Heart right ventricle (tissue), 16 donors: ENCODE measurements around the gene GRXCR1. TPM values are rescaled to one million over a fixed set of nuclear protein-coding genes. Genes with fewer than 3 reads are reported as not detected.

Source experiments
- ATAC-seq, 8 donors: fragments of 200-7000 bp; cut with Tn5 transposase; one replicate each; pipeline ENCODE4 v1.9.1; 2020; ENCODE audit warnings: mild to moderate bottlenecking in 8 of 8, moderate library complexity in 8 of 8, moderate number of reproducible peaks in 1 of 8
- DNase-seq, 2 donors: peaks; one replicate each; pipeline ENCODE4 v3.0.0-alpha.2; 2020
- H3K27ac ChIP-seq, 10 donors: fragments of 200-600 bp; sonication (generic) in 2 of 10; one replicate each; pipeline versions ENCODE4 v1.5.0 to v1.8.0; 2020 to 2022; ENCODE audit warnings: mild to moderate bottlenecking in 3 of 10
- H3K27me3 ChIP-seq, 7 donors: fragments of 200-600 bp; one replicate each; pipeline ENCODE4 v1.8.0; 2021 to 2022; ENCODE audit warnings: mild to moderate bottlenecking in 2 of 7
- H3K36me3 ChIP-seq, 9 donors: fragments of 200-600 bp; sonication (generic) in 1 of 9; one replicate each; pipeline versions ENCODE4 v1.5.0 to v1.8.0; 2020 to 2022; ENCODE audit warnings: mild to moderate bottlenecking in 2 of 9
- H3K4me1 ChIP-seq, 9 donors: fragments of 200-600 bp; sonication (generic) in 1 of 9; one replicate each; pipeline versions ENCODE4 v1.5.0 to v1.8.0; 2020 to 2022; ENCODE audit warnings: mild to moderate bottlenecking in 4 of 9
- H3K4me3 ChIP-seq, 10 donors: fragments of 200-600 bp; sonication (generic) in 2 of 10; one replicate each; pipeline versions ENCODE4 v1.5.0 to v1.8.0; 2020 to 2022; ENCODE audit warnings: mild to moderate bottlenecking in 7 of 10, moderate library complexity in 2 of 10
- H3K9me3 ChIP-seq, 11 donors: fragments of 200-600 bp in 10 of 11; sonication (generic) in 2 of 11; one replicate each; pipeline versions ENCODE4 v1.5.0 to v1.8.0; 2013 to 2022; ENCODE audit warnings: mild to moderate bottlenecking in 2 of 11, control low read depth in 1 of 11, moderate library complexity in 1 of 11
- WGBS, 2 donors: extraction: QIAGEN DNeasy Blood & Tissue Kit; methylation state at CpG; one replicate each; pipeline ENCODE4 v1.1.7; 2013; ENCODE audit warnings: inconsistent platforms in 1 of 2; 5-methylcytosine and 5-hydroxymethylcytosine counted together
- intact Hi-C, 10 donors: fragments of 100-400 bp; cut with DNase I; formaldehyde crosslinking; loops; one replicate each; pipeline versions ENCODE4 v1.11.1 to v1.14.2; 2022
- polyA plus RNA-seq, 2 donors: library from polyadenylated mRNA; stranded (reverse); fragments of 200-250 nt; gene quantifications; one replicate each; pipeline ENCODE4 v1.2.3, GENCODE V29; 2013
- total RNA-seq, 10 donors: library from RNA; stranded (reverse); fragmentation: NEBNext Ultra II Directional in 3 of 10; extraction: Animal tissue kit (Norgen Biotek cat#: 25700) in 3 of 10; gene quantifications; one replicate each; pipeline versions ENCODE4 v1.2.1 to v1.2.4, GENCODE V29; 2021 to 2023
- TF ChIP-seq, protein P1 (sequence below), 9 donors: fragments of 200-600 bp; sonication (generic) in 2 of 9; IDR thresholded peaks; one replicate each; pipeline versions ENCODE4 v1.5.0 to v1.8.0; 2021 to 2022; ENCODE audit warnings: antibody characterized with exemption in 9 of 9, mild to moderate bottlenecking in 5 of 9, moderate library complexity in 1 of 9
- donor health status: Arrhythmogenic right ventricular cardiomyopathy.
- donor health status: ischemic (EF 13 %, LVEDD 7.1; RV severe dilation, severe dysfunction).
- donor health status: healthy with polysubstance abuse.
- donor health status: DM: no; HTN: yes; CAD: no.
- donor health status: DM: no; HTN: no; CAD: no.
- donor health status: ischemic (EF 25% LVEDD 6.9; RV normal size, moderate dysfunction).
- donor health status: ischemic (EF 25% LVEDD 5.7; RV mildly dilated, moderate dysfunction).
- donor health status: healthy.
- donor health status: DM: yes; HTN: yes; CAD: no.
- donor health status: Ischemic cardiomyopathy.
- donor health status: ischemic (EF 35%, LVEDD 5.7; RV mildly dilated, moderate dysfunction).
- donor health status: nonischemic (EF 11% LVEDD 7.7; RV severe dilation, severe dysfunction).
- donor health status: DM: yes; HTN: yes; CAD: no.
- donor health status: PGD.
- donor health status: ischemic (EF 29% LVEDD 5.4; RV normal size, mild dysfunction).
- donor health status: nonischemic (EF 23%, LVEDD 6.1; RV moderate dilation, normal function).

The GRXCR1 gene
- total and polyA plus RNA-seq, 12 donors, result not detected

DNA sequence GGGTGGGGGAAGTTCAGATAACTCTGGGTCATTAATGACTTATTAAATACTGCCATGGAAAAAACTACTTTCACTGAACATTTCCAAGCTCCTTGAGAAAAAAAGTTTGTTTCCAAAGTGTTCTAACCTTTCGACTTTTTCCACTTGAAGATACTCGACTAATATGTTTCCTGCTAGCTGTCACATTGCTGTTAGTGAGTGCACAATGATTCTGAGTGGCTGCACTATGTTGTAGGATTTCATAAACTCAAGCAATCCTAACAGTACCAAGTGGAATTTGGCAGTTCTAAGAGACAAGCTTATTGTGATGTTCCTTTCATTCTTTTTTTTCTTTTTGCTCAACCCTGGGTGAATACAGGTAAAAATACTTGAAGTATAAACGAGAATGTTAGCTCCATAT lies 33.4 kb downstream of the GRXCR1 start:
- 52 to 54% methylated on average over 3 of the region's 3 CpGs for WGBS, 2 donors
- H3K27me3 ChIP-seq, result no peaks in the 10 kb centered on the region
- no peak overlapping the region for H3K27ac ChIP-seq
- H3K9me3 ChIP-seq, result no peaks in the 10 kb centered on the region
- no peaks in the 10 kb centered on the region for H3K4me1 ChIP-seq
- no peak overlapping the region for H3K4me3 ChIP-seq
- DNase-seq (no peak), ATAC-seq (no peak)
- no peaks in the 10 kb centered on the region for H3K36me3 ChIP-seq
- intact Hi-C loops, result no loop called here
- TF ChIP-seq, protein P1, sequence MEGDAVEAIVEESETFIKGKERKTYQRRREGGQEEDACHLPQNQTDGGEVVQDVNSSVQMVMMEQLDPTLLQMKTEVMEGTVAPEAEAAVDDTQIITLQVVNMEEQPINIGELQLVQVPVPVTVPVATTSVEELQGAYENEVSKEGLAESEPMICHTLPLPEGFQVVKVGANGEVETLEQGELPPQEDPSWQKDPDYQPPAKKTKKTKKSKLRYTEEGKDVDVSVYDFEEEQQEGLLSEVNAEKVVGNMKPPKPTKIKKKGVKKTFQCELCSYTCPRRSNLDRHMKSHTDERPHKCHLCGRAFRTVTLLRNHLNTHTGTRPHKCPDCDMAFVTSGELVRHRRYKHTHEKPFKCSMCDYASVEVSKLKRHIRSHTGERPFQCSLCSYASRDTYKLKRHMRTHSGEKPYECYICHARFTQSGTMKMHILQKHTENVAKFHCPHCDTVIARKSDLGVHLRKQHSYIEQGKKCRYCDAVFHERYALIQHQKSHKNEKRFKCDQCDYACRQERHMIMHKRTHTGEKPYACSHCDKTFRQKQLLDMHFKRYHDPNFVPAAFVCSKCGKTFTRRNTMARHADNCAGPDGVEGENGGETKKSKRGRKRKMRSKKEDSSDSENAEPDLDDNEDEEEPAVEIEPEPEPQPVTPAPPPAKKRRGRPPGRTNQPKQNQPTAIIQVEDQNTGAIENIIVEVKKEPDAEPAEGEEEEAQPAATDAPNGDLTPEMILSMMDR (IDR thresholded peaks at IDR 0.05), result no peak

DNA sequence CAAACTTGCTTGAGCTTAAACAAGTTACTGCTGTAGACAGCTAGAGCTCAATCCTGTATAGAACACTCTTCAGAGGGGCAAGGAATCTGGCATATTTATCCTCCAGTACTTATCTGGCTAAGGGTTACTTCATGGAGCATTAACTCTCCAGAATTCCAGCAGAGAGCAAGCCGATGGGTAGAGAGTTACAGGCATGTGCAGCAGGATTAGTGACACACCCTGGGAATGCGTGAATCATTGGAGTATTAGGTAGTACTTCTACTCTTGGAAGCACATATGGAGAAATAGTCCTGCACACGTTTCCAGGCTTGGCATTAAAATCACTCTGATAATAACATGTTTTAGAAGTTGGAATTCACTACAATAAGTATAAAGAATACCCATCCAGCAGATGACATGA lies 35.4 kb downstream of the GRXCR1 start:
- Histone ChIP-seq H3K36me3 (no peaks in the 10 kb centered on the region), H3K4me3 (no peak overlapping the region), H3K4me1 (no peaks in the 10 kb centered on the region), H3K27ac (no peak overlapping the region), H3K27me3 (no peaks in the 10 kb centered on the region), H3K9me3 (no peaks in the 10 kb centered on the region)
- no peak for ATAC-seq
- TF ChIP-seq, protein P1 (IDR thresholded peaks at IDR 0.05), result no peak
- WGBS, 2 donors, result 66 to 71% methylated on average over 3 of the region's 3 CpGs
- intact Hi-C loops, result no loop called here
- no peak for DNase-seq

DNA sequence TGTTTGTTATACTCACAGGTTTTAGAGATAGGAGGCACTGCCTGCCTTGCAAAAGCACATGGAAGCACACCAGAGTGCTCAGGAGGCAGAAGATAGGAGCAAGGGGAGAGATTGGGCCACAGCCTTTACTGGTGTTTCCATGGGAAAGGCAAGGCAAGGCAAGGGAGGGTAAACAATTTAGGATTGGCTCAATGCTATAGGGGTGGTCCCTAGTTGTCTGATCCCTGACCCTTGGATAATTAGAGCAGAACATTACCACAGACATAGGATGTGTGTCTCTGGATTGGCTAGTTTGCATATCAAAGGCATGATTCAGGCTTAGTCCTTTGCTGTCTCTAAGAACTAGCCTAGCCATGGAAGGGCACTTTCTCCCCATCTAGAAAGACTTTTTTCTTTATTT lies 36.1 kb downstream of the GRXCR1 start:
- no peak overlapping the region for H3K4me3 ChIP-seq
- H3K9me3 ChIP-seq, result no peaks in the 10 kb centered on the region
- no peak overlapping the region for H3K27ac ChIP-seq
- intact Hi-C loops, result no loop called here
- no peak for DNase-seq
- H3K27me3 ChIP-seq, result no peaks in the 10 kb centered on the region
- H3K4me1 ChIP-seq, result no peaks in the 10 kb centered on the region
- TF ChIP-seq, protein P1 (IDR thresholded peaks at IDR 0.05), result no peak
- no peak for ATAC-seq
- no peaks in the 10 kb centered on the region for H3K36me3 ChIP-seq

DNA sequence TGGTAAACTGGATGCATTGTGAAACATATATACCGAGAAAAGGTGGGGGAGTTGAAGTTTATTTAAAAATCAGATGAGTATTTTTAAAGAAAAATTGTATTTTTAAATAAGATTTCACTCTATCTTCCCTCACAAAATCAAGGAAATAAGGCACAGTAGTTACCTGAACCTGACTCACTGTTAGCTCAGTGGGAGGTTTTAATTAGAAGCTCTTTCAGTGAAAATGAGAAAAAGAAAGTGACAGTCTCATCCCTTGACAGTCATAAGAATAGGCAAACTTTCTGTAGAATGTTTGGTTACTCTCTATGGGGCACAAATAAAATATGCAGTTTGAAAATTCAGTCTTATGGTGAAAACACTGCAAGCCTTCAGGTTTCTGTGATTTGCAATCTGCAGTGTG lies 49.7 kb downstream of the GRXCR1 start:
- TF ChIP-seq, protein P1 (IDR thresholded peaks at IDR 0.05), result no peak
- peaks cover 0 to 4% (median 0%) of the 10 kb centered on the region in 9 donors for H3K4me1 ChIP-seq
- peaks cover 0 to 6% (median 0%) of the 10 kb centered on the region in 11 donors for H3K9me3 ChIP-seq
- no peak overlapping the region for H3K27ac ChIP-seq
- no peaks in the 10 kb centered on the region for H3K36me3 ChIP-seq
- 64 to 75% methylated on average over 1 of the region's 1 CpG for WGBS, 2 donors
- ATAC-seq, result no peak
- no peaks in the 10 kb centered on the region for H3K27me3 ChIP-seq
- intact Hi-C loops, result no loop called here
- DNase-seq, result no peak
- no peak overlapping the region for H3K4me3 ChIP-seq

DNA sequence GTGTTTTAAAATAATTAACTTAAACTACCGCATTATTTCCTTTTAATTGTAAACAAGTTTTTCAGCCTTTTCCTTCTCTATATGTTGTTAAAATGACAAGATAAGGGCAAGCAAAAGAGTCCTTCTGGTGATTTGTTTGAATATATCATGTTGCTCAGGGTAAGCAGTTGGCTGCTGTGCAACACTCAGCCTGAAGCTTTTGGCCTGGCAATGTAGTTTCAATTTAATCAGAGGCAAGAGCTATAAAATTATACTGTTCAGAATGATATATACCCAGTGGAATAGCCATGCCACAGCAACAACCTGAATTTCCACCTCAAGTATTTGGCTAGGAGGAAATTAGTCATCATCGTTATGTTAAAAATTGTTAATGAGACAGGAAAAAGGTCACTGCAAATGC lies 53.4 kb downstream of the GRXCR1 start:
- Histone ChIP-seq H3K27me3 (no peaks in the 10 kb centered on the region), H3K27ac (no peak overlapping the region), H3K4me3 (no peak overlapping the region), H3K36me3 (no peaks in the 10 kb centered on the region), H3K4me1 (peaks cover 0 to 3% (median 0%) of the 10 kb centered on the region in 9 donors), H3K9me3 (no peaks in the 10 kb centered on the region)
- DNase-seq, result no peak
- WGBS, 2 donors, result 85 to 86% methylated on average over 2 of the region's 2 CpGs
- TF ChIP-seq, protein P1 (IDR thresholded peaks at IDR 0.05), result no peak
- intact Hi-C loops, result no loop called here
- no peak for ATAC-seq
